IMR-90 (cell line): ENCODE data around the gene ARMH1. TPM values are rescaled to one million over a fixed set of nuclear protein-coding genes. Genes with fewer than 3 reads are reported as not detected.

Source experiments
- ATAC-seq: fragments of 200-7000 bp; cut with Tn5 transposase; 2 replicates; pipeline ENCODE4 v1.9.1; 2020; ENCODE audit warnings: low read depth, mild to moderate bottlenecking, moderate library complexity
- BruUV-seq: library from RNA; stranded (reverse); fragments of 400-500 nt; replicated peaks from 2 replicates; lab custom pipeline; 2021; lab: Mats Ljungman, UMichigan
- CTCF ChIA-PET: fragments of 300-600 bp; formaldehyde crosslinking; extraction: SDS; loops from one replicate; lab custom pipeline; 2021; ENCODE audit warnings: antibody characterized with exemption; lab: Yijun Ruan, JAX
- POLR2A ChIA-PET: fragments of 300-600 bp; sonication (Branson Sonifier 250); formaldehyde crosslinking; loops from one replicate; lab custom pipeline; 2022; ENCODE audit warnings: antibody characterized with exemption; ENCODE audit not compliant: unreplicated experiment; lab: Charles Lee
- DNase-seq: peaks from one replicate; pipeline ENCODE4 v3.0.0; 2013
- H2AFZ ChIP-seq: replicated peaks from 2 replicates; pipeline ENCODE3; 2013; ENCODE audit warnings: low read length, mild to moderate bottlenecking; ENCODE audit not compliant: poor library complexity
- H2AK5ac ChIP-seq: 2 replicates; pipeline ENCODE4 v1.6.1; 2013; ENCODE audit warnings: low read depth, low read length, inconsistent platforms
- H2AK9ac ChIP-seq: replicated peaks from 2 replicates; pipeline ENCODE3; 2013; ENCODE audit warnings: mild to moderate bottlenecking, low read depth, low read length, moderate library complexity; ENCODE audit not compliant: poor library complexity
- H2BK120ac ChIP-seq: 2 replicates; pipeline ENCODE4 v1.6.1; 2013; ENCODE audit warnings: low read depth, low read length, inconsistent platforms
- H2BK15ac ChIP-seq: 3 replicates; pipeline ENCODE4 v1.6.1; 2013; ENCODE audit warnings: low read depth, low read length, inconsistent platforms
- H2BK20ac ChIP-seq: 2 replicates; pipeline ENCODE4 v1.6.1; 2013; ENCODE audit warnings: low read depth, mild to moderate bottlenecking, inconsistent platforms, low read length, moderate library complexity
- H2BK5ac ChIP-seq: 2 replicates; pipeline ENCODE4 v1.6.1; 2013; ENCODE audit warnings: mild to moderate bottlenecking, low read depth, low read length, inconsistent platforms; ENCODE audit not compliant: poor library complexity, severe bottlenecking
- H3K14ac ChIP-seq: replicated peaks from 2 replicates; pipeline ENCODE4 v1.6.1; 2013; ENCODE audit warnings: low read depth, low read length, inconsistent platforms
- H3K18ac ChIP-seq: 2 replicates; pipeline ENCODE4 v1.6.1; 2013; ENCODE audit warnings: low read depth, low read length, control low read depth
- H3K23ac ChIP-seq: 2 replicates; pipeline ENCODE4 v1.6.1; 2013; ENCODE audit warnings: low read depth, low read length, inconsistent platforms
- H3K27ac ChIP-seq: 2 replicates; pipeline ENCODE4 v1.5.1; 2013; ENCODE audit warnings: mild to moderate bottlenecking, control low read depth, low read length; ENCODE audit not compliant: insufficient read depth
- H3K27me3 ChIP-seq: 2 replicates; pipeline ENCODE4 v1.6.1; 2013; ENCODE audit warnings: low read length; ENCODE audit not compliant: control insufficient read depth, insufficient read depth
- H3K36me3 ChIP-seq: 2 replicates; pipeline ENCODE4 v1.6.1; 2013; ENCODE audit warnings: low read length, mixed read lengths; ENCODE audit not compliant: control insufficient read depth, insufficient read depth
- H3K4ac ChIP-seq: 2 replicates; pipeline ENCODE4 v1.6.1; 2013; ENCODE audit warnings: low read depth, low read length, inconsistent platforms
- H3K4me1 ChIP-seq: 2 replicates; pipeline ENCODE4 v1.6.1; 2013; ENCODE audit warnings: low read length, mixed read lengths; ENCODE audit not compliant: control insufficient read depth, insufficient read depth
- H3K4me2 ChIP-seq: 2 replicates; pipeline ENCODE4 v1.6.1; 2013; ENCODE audit warnings: low read depth, mild to moderate bottlenecking, control low read depth, low read length, moderate library complexity
- H3K4me3 ChIP-seq: 2 replicates; pipeline ENCODE4 v1.5.1; 2013; ENCODE audit warnings: low read depth, mild to moderate bottlenecking, control low read depth, low read length, moderate library complexity; ENCODE audit not compliant: insufficient read depth
- H3K56ac ChIP-seq: 2 replicates; pipeline ENCODE4 v1.6.1; 2013; ENCODE audit warnings: low read length, inconsistent platforms; ENCODE audit not compliant: insufficient read depth; ENCODE audit errors: extremely low read depth
- H3K79me1 ChIP-seq, 2 experiments: 2 replicates each; pipeline ENCODE4 v1.6.1; 2013; ENCODE audit warnings: low read length in 2 of 2, inconsistent platforms in 1 of 2, low read depth in 1 of 2
- H3K9ac ChIP-seq: 2 replicates; pipeline ENCODE4 v1.6.1; 2013; ENCODE audit warnings: low read depth, low read length, control low read depth
- H3K9me1 ChIP-seq: 2 replicates; pipeline ENCODE4 v1.6.1; 2013; ENCODE audit warnings: low read length, inconsistent platforms; ENCODE audit not compliant: insufficient read depth
- H3K9me3 ChIP-seq: 2 replicates; pipeline ENCODE4 v1.6.1; 2013; ENCODE audit warnings: low read length; ENCODE audit not compliant: control insufficient read depth, insufficient read depth
- H4K20me1 ChIP-seq: 2 replicates; pipeline ENCODE4 v1.6.1; 2013; ENCODE audit warnings: low read length, inconsistent platforms; ENCODE audit not compliant: insufficient read depth
- H4K5ac ChIP-seq: 2 replicates; pipeline ENCODE4 v1.6.1; 2013; ENCODE audit warnings: mild to moderate bottlenecking, low read depth, low read length, control low read depth
- H4K8ac ChIP-seq, 2 experiments: 2 replicates each; pipeline ENCODE4 v1.6.1; 2013; ENCODE audit warnings: low read depth in 2 of 2, low read length in 2 of 2, control low read depth in 1 of 2, inconsistent platforms in 1 of 2
- H4K91ac ChIP-seq: 2 replicates; pipeline ENCODE4 v1.6.1; 2013; ENCODE audit warnings: low read depth, low read length, inconsistent platforms; ENCODE audit not compliant: insufficient read depth
- BHLHE40 ChIP-seq: fragments of 150-350 bp; IDR thresholded peaks from 2 replicates; pipeline ENCODE4 v1.6.1; 2016; ENCODE audit warnings: mild to moderate bottlenecking, low read depth, low read length
- CEBPB ChIP-seq: IDR thresholded peaks from 2 replicates; pipeline ENCODE4 v1.6.1; 2012; ENCODE audit warnings: low read depth, low read length, improper control_type of control experiment
- CHD1 ChIP-seq: IDR thresholded peaks from 2 replicates; pipeline ENCODE4 v1.6.1; 2012; ENCODE audit warnings: low read depth, low read length, improper control_type of control experiment
- FOS ChIP-seq: fragments of 150-350 bp; IDR thresholded peaks from 2 replicates; pipeline ENCODE4 v1.6.1; 2016; ENCODE audit warnings: low read depth, low read length
- MAFK ChIP-seq: IDR thresholded peaks from 2 replicates; pipeline ENCODE4 v1.6.1; 2012; ENCODE audit warnings: low read depth, low read length, improper control_type of control experiment
- MAZ ChIP-seq: IDR thresholded peaks from 2 replicates; pipeline ENCODE4 v1.6.1; 2012; ENCODE audit warnings: low read depth, mild to moderate bottlenecking, low read length, improper control_type of control experiment, moderate library complexity, borderline replicate concordance
- MXI1 ChIP-seq: IDR thresholded peaks from 2 replicates; pipeline ENCODE4 v1.6.1; 2012; ENCODE audit warnings: low read depth, mild to moderate bottlenecking, low read length, moderate library complexity, borderline replicate concordance
- NFE2L2 ChIP-seq: fragments of 150-350 bp; IDR thresholded peaks from 2 replicates; pipeline ENCODE4 v1.6.1; 2016; ENCODE audit warnings: low read depth, mild to moderate bottlenecking, low read length
- POLR2A ChIP-seq: IDR thresholded peaks from 2 replicates; pipeline ENCODE4 v1.6.1; 2012; ENCODE audit warnings: mild to moderate bottlenecking, low read depth, low read length
- RAD21 ChIP-seq: IDR thresholded peaks from 2 replicates; pipeline ENCODE4 v1.6.1; 2012; ENCODE audit warnings: low read length, improper control_type of control experiment
- RCOR1 ChIP-seq: IDR thresholded peaks from 2 replicates; pipeline ENCODE4 v1.6.1; 2012; ENCODE audit warnings: mild to moderate bottlenecking, low read length, improper control_type of control experiment; ENCODE audit not compliant: insufficient replicate concordance
- RFX5 ChIP-seq: IDR thresholded peaks from 2 replicates; pipeline ENCODE4 v1.8.0; 2012; ENCODE audit warnings: low read depth, mild to moderate bottlenecking, low read length, moderate library complexity
- SMC3 ChIP-seq: fragments of 150-350 bp; IDR thresholded peaks from 2 replicates; pipeline ENCODE4 v1.6.1; 2016; ENCODE audit warnings: low read depth, mild to moderate bottlenecking, antibody characterized with exemption, low read length, moderate library complexity
- WGBS, 2 experiments: methylation state at CpG; one replicate each; pipeline versions ENCODE4 v1.1.5 to v1.1.7; 2013; ENCODE audit warnings: missing lambda C conversion rate in 2 of 2; ENCODE audit not compliant: insufficient read length in 1 of 2; ENCODE audit errors: extremely low coverage in 2 of 2; 5-methylcytosine and 5-hydroxymethylcytosine counted together
- dilution Hi-C: fragments of 300-500 bp; cut with HindIII; formaldehyde crosslinking; loops from one replicate; pipeline ENCODE4 v1.14.3; 2018; ENCODE audit warnings: low sequenced_read_pairs; ENCODE audit not compliant: unreplicated experiment
- in situ Hi-C: fragments of 300-500 bp; cut with MboI; formaldehyde crosslinking; loops from 3 replicates; pipeline ENCODE4 v1.14.3; 2019; ENCODE audit warnings: low sequenced_read_pairs, inconsistent platforms, mixed read lengths
- intact Hi-C: fragments of 100-400 bp; cut with micrococcal nuclease; formaldehyde crosslinking; loops from 2 replicates; pipeline ENCODE4 v1.10.0; 2022
- polyA plus RNA-seq, 3 experiments: library from polyadenylated mRNA; depleted of rRNA; stranded (reverse); fragments of >200 nt; gene quantifications; 2 replicates each; pipeline ENCODE4 v1.2.3, GENCODE V29; 2012; ENCODE audit warnings: low replicate concordance in 1 of 3
- total RNA-seq: library from RNA; depleted of rRNA; stranded (reverse); fragments of >200 nt; gene quantifications from 2 replicates; pipeline ENCODE4 v1.2.3, GENCODE V29; 2012
- TF ChIP-seq, protein P1 (sequence below): fragments of 150-350 bp; IDR thresholded peaks from 2 replicates; pipeline ENCODE4 v1.6.1; 2017; ENCODE audit warnings: mild to moderate bottlenecking, antibody characterized with exemption, low read length, low read depth
- TF ChIP-seq, protein P2 (sequence below): fragments of 150-350 bp; IDR thresholded peaks from 2 replicates; pipeline ENCODE4 v1.6.1; 2016; ENCODE audit warnings: low read depth, mild to moderate bottlenecking, low read length, moderate library complexity, borderline replicate concordance
- TF ChIP-seq, protein P3 (sequence below): conservative IDR thresholded peaks from 2 replicates; pipeline ENCODE4 v1.5.1; 2012; ENCODE audit warnings: mild to moderate bottlenecking, low read depth, low read length, improper control_type of control experiment

ARMH1 gene
- total and polyA plus RNA-seq, 2 of the 4 experiments (the other 2 are of a cell fraction) = 0.36 to 0.72 TPM

DNA sequence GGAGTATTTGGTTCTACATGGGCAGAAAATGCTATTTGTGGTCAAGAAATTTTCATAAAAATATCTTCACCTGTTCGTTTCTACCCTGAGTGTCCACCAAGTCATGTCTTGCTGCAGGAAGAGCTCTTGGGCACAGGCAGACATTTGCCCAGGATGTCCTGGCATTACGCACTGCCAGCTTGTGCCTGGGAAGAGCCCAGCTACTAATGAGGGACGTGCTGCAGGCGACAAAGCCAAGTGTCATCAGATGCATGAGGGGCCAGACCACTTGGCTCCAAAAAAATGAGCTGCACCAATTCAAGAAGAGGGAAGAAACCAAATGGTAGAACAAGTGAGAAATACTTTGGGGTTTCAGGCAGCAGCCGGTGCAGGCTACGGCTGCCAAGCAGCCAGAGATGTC, 43.6 kb downstream of the ARMH1 start:
- Histone ChIP-seq H4K5ac (no peak overlapping the region), H3K18ac (no peak overlapping the region), H2AK9ac (peak overlapping the region; percentile 57), H3K4me1 (peaks cover 5% of the 10 kb centered on the region), H2AK5ac (no peak overlapping the region), H4K20me1 (no peaks in the 10 kb centered on the region), H4K8ac (no peak overlapping the region), H3K79me1 (no peaks in the 10 kb centered on the region; a peak in 1 of 4 replicates), H2AFZ (no peak overlapping the region), H3K9ac (no peak overlapping the region), H2BK15ac (no peak overlapping the region), H3K27me3 (peaks cover 2% of the 10 kb centered on the region; the same call in 1 of the 2 replicates), H3K4me3 (no peak overlapping the region), H3K9me1 (peaks cover 2% of the 10 kb centered on the region; the same call in 1 of the 2 replicates), H3K56ac (no peak overlapping the region), H3K9me3 (no peaks in the 10 kb centered on the region), H3K4me2 (no peak overlapping the region; the same call in 1 of the 2 replicates), H2BK120ac (no peak overlapping the region), H3K14ac (no peak overlapping the region), H4K91ac (no peak overlapping the region), H2BK20ac (no peak overlapping the region), H3K4ac (0 out of 2 replicates have a peak overlapping the region, but pooled peaks have one; percentile 29), H3K23ac (no peak overlapping the region), H3K27ac (no peak overlapping the region), H2BK5ac (no peak overlapping the region), H3K36me3 (no peaks in the 10 kb centered on the region)
- no TSS peak for BruUV-seq
- POLR2A ChIA-PET = interaction anchor here (0.7 kb wide), 1 partner anchor 505 kb away, joined by 3 read pairs; the partner anchor contains the start of gene DMAP1
- in situ Hi-C loops (no loop called here), intact Hi-C loops (loop anchor here (5.0 kb wide), 1 partner anchor 584 kb away; no protein-coding TSS in a partner anchor), dilution Hi-C loops (no loop called here)
- TF ChIP-seq BHLHE40 (no peak), SMC3 (no peak), RAD21 (no peak), RFX5 (no peak), MXI1 (no peak), CEBPB (no peak), NFE2L2 (no peak), RCOR1 (no peak), FOS (no peak), MAZ (no peak), MAFK (no peak), CHD1 (no peak), POLR2A (no peak)
- TF ChIP-seq, protein P1, sequence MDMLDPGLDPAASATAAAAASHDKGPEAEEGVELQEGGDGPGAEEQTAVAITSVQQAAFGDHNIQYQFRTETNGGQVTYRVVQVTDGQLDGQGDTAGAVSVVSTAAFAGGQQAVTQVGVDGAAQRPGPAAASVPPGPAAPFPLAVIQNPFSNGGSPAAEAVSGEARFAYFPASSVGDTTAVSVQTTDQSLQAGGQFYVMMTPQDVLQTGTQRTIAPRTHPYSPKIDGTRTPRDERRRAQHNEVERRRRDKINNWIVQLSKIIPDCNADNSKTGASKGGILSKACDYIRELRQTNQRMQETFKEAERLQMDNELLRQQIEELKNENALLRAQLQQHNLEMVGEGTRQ = no peak
- TF ChIP-seq, protein P2, sequence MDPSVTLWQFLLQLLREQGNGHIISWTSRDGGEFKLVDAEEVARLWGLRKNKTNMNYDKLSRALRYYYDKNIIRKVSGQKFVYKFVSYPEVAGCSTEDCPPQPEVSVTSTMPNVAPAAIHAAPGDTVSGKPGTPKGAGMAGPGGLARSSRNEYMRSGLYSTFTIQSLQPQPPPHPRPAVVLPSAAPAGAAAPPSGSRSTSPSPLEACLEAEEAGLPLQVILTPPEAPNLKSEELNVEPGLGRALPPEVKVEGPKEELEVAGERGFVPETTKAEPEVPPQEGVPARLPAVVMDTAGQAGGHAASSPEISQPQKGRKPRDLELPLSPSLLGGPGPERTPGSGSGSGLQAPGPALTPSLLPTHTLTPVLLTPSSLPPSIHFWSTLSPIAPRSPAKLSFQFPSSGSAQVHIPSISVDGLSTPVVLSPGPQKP = no peak
- TF ChIP-seq, protein P3, sequence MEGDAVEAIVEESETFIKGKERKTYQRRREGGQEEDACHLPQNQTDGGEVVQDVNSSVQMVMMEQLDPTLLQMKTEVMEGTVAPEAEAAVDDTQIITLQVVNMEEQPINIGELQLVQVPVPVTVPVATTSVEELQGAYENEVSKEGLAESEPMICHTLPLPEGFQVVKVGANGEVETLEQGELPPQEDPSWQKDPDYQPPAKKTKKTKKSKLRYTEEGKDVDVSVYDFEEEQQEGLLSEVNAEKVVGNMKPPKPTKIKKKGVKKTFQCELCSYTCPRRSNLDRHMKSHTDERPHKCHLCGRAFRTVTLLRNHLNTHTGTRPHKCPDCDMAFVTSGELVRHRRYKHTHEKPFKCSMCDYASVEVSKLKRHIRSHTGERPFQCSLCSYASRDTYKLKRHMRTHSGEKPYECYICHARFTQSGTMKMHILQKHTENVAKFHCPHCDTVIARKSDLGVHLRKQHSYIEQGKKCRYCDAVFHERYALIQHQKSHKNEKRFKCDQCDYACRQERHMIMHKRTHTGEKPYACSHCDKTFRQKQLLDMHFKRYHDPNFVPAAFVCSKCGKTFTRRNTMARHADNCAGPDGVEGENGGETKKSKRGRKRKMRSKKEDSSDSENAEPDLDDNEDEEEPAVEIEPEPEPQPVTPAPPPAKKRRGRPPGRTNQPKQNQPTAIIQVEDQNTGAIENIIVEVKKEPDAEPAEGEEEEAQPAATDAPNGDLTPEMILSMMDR = no peak
- 81% methylated on average over 5 of the region's 6 CpGs; no CpG with 5 or more reads in 1 of the 2 experiments for WGBS, 2 experiments
- ATAC-seq (no peak), DNase-seq (no peak)
- CTCF ChIA-PET = interaction anchor here (1.1 kb wide), 1 partner anchor 22 kb away, joined by 3 read pairs; no protein-coding TSS in a partner anchor
